Keratinocyte (primary cell): ENCODE data around the gene SH2D3C.

Experiments used
- CTCF ChIP-seq, 3 experiments: IDR thresholded peaks in 1 of 3; conservative IDR thresholded peaks in 1 of 3; optimal IDR thresholded peaks in 1 of 3; 2 replicates in 2 of 3; 3 replicates in 1 of 3; pipeline versions ENCODE3 to v1.5.1; 2011; ENCODE audit warnings: low read length in 3 of 3, mild to moderate bottlenecking in 3 of 3, moderate library complexity in 2 of 3, control low read depth in 1 of 3, inconsistent platforms in 1 of 3; ENCODE audit not compliant: insufficient read depth in 2 of 3; ENCODE audit errors: extremely low read depth in 1 of 3
- EZH2 ChIP-seq: IDR thresholded peaks from one replicate; pipeline ENCODE4 v1.6.1; 2012; ENCODE audit warnings: inconsistent platforms, mild to moderate bottlenecking, low read length, moderate library complexity

DNA sequence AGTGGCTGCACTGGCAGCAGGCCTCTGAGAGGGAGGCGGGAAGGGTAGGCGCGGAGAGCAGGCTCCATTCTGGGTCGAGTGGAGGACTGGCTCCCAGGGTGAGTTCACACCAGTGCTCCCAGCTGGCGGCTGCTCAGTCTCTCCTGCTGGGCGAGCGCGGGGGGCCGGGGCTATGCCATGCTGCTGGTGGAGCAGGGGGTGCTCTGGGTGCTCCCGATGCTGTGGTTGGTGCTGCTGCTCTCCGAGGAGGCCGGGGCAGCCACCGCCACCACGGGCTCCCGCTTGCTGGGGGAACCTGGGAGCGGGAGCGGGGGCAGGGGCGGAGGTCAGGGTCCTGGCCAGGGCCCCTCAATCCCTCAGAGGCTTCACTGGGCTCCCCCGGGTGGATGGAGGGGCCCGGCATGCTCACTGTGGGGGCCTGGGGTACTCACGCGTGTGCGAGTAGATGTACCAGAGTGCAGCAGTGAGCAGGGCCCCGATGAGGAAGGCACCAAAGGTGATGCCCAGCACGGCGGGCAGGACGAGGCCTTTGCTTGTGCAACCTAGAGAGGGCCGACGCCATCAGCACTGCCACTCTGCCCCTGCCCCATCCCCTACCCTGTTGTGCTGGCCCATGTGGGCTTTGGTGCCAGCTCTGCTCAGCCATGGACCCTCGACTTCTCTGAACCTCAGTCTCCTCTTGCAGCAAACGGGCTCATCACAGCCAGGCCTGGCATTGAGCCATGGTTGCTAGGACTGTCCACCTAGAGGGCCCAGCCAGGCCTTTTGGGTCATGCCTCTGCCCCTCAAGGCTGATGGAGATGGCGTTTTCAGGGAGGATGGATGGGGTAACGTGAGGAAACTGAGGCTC, 37.3 kb upstream of the SH2D3C start:
- no peak for TF ChIP-seq CTCF (optimal IDR thresholded peaks at IDR 0.05 in 1 of 3, IDR thresholded peaks at IDR 0.05 in 1 of 3, conservative IDR thresholded peaks at IDR 0.05 in 1 of 3; ENCODE audit: extremely low read depth in 1 of 3, insufficient read depth in 2 of 3, low read length in 3 of 3)
- no peak for TF ChIP-seq EZH2
